COLO829 (cell line): Measurements from ENCODE around the gene PDCD7.
"Not testable (repeated sequence)": the region's sequence is repeated elsewhere in the genome, so short reads cannot be mapped to it uniquely, and the experiment has no call there.

Experiments
- DNase-seq: peaks from one replicate; pipeline ENCODE4 v3.0.0; 2012; ENCODE audit warnings: low spot score

PDCD7 gene

GRCh38 chr15:65130941-65131340 is 2.7 kb downstream of the PDCD7 start:
- no peak for DNase-seq

DNA sequence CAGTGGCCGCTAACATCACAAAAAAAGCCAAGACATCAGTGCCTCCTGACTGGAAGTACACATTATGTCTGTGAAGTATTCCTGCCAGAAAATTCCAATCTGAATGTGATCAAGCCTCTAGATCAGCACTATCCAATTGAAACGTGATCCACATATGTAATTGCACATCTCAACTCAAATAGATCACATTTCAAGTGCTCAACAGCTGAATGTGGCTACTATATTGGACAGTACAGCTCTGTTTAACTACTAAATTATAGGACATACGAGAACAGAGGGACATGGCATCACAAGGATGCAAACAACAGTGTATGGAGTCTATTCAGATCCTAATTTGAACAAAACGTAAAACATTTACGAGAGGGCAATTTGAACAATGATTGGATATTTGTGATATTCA is 18.1 kb downstream of the PDCD7 start:
- DNase-seq = peak; percentile 48

- peak; percentile 28 for DNase-seq
Measured at GRCh38 chr15:65115086-65115485, 18.5 kb downstream of the PDCD7 start, which contains the start of gene UBAP1L. TSS of gene UBAP1L (minus strand) at chr15:65115200. CDS start at chr15:65106215, 8,985 bp downstream.

DNA sequence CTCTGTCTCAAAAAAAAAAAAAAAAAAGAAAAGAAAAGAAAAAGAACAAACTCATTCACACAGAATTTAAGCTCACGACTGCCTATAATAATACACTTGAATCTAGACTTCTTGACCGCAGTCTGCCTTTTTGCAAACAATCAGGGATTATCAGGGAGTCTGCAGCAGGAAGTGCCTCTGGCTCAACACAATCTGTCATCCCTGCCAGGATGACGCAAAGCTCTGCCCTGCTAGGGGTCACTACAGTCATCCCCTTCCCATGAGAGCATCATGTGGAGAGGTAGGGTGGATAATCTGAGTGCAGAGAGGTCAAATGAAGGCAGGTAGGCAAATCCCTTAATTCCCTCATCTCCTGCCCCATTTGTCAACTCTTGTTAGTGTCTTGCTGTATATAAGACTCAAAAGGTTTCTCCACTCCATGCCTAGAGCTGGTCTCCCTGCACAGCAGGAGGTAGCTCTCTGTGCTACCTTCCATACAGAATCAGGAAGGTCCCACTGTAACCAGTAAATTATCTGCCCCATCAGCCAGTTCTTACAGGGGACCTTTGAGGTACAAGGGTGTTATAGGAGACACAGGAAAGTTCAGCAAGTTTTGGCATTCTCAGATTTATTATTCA is 22.8 kb downstream of the PDCD7 start:
- DNase-seq = peak; percentile 54

- no peak for DNase-seq
Measured at GRCh38 chr15:65106011-65106590, 27.5 kb downstream of the PDCD7 start.

- DNase-seq = no peak
Measured at GRCh38 chr15:65105038-65105437, 28.6 kb downstream of the PDCD7 start.

DNA sequence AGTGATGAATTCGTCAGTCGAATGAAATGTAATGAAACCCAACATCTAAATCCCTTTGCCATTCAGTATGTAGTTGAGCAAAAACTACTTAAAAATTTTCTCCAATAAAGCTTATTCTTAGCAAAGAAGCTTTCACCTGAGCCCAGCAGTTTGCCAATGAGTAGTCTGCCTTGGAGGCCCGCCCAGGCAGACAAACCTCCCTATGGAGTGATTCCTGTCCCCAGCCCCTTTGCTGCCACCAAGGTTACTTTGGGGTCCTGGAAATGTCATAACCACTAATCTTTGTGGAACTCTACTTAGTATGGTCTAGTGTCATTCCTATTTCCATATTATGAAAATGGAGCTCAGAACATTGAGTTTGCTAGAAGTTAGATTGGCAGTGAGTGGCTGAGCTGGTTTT is 30.7 kb downstream of the PDCD7 start:
- DNase-seq = no peak

GRCh38 chr15:65101891-65102708 is 31.5 kb downstream of the PDCD7 start:
- DNase-seq = no peak

- no peak for DNase-seq
Measured at GRCh38 chr15:65101411-65101890, 32.2 kb downstream of the PDCD7 start.

- no peak for DNase-seq
Measured at GRCh38 chr15:65100442-65100841, 33.2 kb downstream of the PDCD7 start.

- not testable (repeated sequence) for DNase-seq
Measured at GRCh38 chr15:65099801-65100200, 33.8 kb downstream of the PDCD7 start.

GRCh38 chr15:65099336-65099735 is 34.3 kb downstream of the PDCD7 start:
- DNase-seq = no peak

- no peak for DNase-seq
Measured at GRCh38 chr15:65097651-65098263, 35.9 kb downstream of the PDCD7 start.

DNA sequence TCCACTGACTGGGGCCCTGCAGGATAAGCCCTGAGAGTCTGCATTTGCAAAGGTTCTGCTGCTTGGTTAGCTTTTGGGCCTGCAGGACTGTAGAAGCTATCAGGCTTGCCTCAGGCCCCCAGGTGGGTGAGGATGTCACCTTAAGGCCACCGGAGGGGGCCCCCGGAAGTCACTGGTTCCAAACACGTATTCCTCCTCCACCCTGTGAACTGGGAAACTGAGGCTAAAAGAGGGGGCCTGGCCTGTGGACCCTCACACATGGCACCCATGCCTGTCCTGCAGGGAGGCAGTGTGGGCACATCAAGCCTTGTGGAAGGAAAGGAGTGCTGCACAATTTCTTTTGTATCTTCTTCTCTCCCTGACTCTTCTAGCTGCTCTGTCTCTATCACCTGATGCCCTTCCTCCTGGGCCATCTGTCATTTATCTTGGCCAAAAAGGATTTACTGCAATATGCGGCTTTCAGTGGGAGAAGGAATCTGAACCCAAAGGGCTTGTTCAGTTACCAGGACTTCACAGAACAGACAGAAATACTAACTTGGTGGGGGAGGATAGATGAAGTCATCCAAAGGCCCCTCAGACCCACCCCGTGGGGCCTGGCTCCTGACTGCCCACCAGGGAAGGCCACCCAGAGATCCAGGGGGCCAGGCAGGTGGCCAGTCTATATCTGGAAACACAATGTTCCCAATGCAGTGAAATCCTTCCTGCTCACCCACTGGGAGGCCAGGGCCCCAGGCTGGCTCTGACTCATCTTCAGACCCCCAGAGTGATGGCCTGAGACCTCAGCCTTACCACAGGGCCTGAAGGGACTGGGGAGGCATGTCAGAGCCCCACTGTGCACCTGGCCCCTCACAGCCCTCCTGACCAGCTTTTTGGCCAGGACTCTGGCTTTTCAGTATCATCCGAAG is 36.9 kb downstream of the PDCD7 start:
- DNase-seq = no peak

GRCh38 chr15:65095747-65096104 is 37.9 kb downstream of the PDCD7 start:
- no peak for DNase-seq

DNA sequence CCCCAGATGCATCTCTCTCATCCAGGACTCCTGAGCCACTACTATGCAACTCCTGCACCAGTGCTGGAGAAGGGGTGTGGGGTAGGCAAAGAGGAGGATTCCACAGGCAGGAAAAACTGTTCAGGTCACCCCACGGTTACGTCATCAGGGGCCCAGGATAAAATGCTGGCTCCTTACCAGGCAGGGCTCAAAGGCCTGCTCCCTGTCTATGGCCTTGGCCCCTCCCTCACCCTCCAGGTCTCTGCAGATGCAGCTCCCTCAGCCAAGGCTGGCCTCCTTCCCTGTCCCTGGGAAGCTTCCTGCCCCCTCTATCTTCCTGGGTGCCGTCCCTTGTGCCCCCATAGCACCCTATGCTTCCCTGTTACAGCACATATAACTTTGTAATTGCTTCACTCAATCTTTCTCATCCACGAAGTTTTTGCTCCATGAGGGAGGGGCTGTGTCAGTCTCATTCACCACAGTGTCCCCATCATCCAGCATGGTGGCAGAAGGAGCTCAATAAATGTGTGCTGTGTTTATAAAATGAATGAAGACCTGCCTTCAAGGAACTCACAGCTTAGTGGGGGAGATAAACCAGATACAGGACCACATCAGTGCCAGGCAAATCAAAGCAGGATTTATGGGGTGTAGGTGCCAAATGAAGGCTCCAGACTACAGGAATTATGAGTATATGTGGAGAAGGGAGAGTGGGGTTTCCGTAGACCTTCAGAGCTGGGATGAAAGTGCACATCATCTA is 38.4 kb downstream of the PDCD7 start:
- DNase-seq = no peak

DNA sequence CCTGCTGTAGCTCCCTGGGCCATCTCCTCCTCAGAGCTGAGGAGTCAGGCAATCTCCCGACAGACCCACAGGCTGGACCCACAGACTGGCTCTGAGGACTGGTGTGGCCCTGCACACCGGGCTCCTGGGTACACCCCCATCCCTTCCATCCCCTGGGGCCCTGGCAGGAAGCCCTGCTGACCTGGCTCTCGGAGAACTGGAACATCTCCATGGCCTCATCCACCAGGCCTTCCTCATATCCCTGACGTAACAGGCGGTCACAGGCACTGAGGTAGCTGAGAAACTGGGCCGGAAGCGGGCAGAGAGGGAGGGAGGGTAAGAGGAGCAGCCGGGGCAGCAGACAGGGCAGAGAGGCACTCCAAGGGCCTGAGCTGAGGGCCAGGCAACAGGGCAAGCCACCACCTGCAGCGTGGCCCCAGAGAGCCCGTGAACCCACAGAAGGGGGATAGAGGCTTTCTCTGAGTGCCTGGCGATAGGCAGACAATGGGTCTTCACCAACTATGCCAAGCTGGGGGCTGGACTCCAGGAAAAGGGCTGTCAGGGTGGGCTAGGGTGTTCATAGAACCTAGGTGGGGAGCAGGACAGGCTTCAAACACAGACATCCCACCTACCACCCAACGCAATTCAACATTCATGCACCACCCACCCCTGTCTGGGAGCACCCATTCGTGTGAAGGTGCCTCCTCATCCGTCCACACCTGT is 39.2 kb downstream of the PDCD7 start:
- DNase-seq = no peak

DNA sequence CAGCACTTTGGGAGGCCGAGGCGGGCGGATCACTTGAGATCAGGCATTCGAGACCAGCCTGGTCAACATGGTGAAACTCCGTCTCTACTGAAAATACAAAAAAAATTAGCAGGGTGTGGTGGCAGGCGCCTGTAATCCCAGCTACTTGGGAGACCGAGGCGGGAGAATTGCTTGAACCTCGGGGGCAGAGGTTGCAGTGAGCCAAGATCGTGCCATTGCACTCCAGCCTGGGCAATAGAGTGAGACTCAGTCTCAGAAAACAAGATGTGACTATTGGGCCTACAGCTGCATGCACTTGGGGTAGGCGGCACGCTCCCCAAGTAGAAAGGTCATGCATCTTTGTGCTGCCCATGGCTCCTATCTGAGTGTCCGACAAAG is 39.8 kb downstream of the PDCD7 start:
- DNase-seq = not testable (repeated sequence)

DNA sequence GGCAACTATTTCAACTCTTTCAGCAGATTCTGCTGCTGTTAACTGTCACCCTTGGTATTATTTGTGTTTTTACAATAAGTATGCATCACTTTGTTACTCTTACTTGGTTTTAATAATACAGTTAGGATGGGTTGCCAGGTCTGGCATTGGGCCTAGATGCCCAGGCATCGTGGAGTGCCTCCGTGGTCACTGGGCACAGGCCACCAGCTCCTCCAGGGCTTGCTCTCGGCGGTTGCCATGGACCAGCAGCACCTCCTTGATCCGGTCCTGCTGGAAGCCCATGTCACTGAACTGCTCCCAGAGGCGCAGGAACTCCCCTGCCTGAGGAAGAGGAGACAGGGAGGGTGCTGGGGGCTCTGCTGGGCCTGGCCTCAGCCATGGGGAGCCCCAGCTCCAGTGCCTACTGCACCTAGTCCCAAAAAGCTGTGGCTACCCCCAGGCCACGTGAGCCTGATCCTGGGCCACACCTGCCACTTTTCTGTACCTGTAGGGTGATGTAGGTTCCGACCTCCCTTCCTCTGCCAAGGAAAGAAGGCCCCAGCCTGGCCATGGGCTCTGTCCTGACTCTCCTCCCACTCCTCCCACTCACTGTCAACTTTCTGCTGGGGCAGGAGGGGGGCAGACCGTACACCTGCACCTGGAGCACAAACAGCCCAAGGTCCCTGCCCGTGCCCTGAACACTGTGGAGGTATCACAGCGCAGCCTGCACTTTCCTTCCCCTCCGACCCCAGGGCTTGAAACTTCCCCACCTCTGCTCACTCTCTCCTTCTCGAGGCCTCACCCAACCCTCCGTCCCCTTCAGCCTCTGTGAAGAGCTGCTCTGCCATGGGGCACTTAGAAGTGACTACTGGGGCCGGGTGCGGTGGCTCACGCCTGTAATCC is 40.5 kb downstream of the PDCD7 start:
- no peak for DNase-seq
